Fibroblast of skin of abdomen (primary cell): ENCODE measurements around the gene TNFRSF6B.
"Not testable (repeated sequence)": the region's sequence is repeated elsewhere in the genome, so short reads cannot be mapped to it uniquely, and the experiment has no call there.

Source experiments
- DNase-seq: peaks from one replicate; pipeline ENCODE4 v3.0.0-alpha.2; 2013

Gene TNFRSF6B

DNA sequence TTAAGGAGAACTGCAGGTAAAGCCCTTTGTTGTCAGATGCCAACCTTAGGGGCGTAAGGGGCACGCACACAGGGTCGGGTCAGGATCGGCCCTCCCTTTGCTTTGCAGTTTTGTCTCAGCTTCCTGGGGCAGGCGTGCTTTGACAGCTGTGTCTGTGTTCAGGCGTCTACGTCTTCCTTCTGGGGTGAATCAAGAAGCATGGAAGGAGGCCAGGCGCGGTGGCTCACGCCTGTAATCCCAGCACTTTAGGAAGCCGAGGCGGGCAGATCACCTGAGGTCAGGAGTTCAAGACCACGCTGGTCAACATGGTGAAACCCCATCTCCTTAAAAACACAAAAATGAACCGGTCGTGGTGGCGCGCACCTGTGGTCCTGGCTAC is 12.7 kb downstream of the TNFRSF6B start:
- DNase-seq: no peak

DNA sequence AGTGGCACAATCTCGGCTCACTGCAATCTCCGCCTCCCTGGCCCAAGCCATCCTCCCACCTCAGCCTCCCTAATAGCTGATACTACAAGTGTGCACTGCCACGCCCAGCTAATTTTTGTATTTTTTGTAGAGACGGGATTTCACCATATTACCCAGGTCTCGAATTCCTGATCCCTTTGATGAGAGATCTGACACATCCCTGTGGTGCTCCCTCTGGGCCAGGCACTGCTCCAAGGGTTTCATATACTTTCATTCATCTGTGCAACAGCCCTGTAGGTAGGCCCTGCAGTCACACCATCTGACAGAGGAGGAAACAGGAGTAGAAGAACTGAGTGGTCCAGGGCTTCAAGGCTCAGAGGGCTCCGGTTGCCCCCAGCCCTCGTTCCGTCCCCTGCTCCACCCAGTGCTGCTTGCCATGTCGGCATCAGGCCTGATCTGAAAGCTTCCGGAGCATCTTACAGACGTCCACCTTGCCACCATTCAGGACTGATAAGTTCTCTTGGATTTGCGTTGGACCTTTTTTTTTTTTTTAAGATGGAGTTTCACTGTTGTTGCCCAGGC is 14.7 kb downstream of the TNFRSF6B start:
- no peak for DNase-seq

DNA sequence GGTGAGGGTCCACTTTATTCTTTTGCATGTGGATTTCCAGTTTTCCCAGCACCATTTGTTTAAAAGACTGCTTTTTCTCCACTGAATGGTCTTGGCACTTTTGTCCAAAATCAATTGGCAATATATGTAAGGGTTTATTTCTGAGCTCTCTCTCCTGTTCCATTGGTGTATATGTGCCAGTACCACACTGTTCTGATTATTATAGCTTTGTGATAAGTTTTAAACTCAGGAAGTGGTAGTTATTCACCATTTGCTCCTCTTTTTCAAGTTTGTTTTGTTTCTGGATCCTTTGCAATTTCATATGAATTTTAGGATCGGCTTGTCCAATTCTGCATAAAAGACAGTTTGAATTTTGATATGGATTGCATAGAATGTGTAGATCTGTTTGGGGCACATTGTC is 15.7 kb downstream of the TNFRSF6B start:
- DNase-seq: no peak

- DNase-seq: no peak
Measured at GRCh38 chr20:63714858-63715257, 18.4 kb downstream of the TNFRSF6B start.

GRCh38 chr20:63718996-63719395 is 22.5 kb downstream of the TNFRSF6B start:
- DNase-seq: no peak

DNA sequence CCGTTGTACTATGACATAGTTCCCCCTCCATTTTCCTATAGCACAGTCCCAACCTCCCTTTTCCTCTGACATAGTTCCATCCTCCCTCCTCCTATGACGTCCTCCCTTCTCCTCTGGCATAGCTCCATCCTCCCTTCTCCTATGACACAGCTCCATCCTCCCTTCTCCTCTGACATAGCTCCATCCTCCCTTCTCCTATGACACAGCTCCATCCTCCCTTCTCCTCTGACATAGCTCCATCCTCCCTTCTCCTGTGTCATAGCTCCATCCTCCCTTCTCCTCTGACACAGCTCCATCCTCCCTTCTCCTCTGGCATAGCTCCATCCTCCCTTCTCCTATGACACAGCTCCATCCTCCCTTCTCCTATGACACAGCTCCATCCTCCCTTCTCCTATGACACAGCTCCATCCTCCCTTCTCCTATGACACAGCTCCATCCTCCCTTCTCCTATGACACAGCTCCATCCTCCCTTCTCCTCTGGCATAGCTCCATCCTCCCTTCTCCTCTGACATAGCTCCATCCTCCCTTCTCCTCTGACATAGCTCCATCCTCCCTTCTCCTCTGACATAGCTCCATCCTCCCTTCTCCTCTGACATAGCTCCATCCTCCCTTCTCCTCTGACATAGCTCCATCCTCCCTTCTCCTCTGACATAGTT is 26.6 kb downstream of the TNFRSF6B start:
- not testable (repeated sequence) for DNase-seq

GRCh38 chr20:63730189-63730733 is 33.8 kb downstream of the TNFRSF6B start:
- DNase-seq: not testable (repeated sequence)

DNA sequence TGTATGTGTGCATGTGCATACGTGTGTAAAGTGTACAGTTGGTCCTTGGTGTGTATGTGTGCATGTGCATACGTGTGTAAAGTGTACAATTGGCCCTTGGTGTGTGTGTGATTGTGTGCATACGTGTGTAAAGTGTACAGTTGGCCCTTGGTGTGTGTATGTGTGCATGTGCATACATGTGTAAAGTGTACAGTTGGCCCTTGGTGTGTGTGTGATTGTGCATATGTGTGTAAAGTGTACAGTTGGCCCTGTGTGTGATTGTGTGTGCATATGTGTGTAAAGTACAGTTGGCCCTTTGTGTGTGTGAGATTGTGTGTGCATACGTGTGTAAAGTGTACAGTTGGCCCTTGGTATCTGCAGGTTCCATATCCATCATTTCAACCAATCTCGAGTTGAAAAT is 35.0 kb downstream of the TNFRSF6B start:
- DNase-seq: no peak

- no peak for DNase-seq
Measured at GRCh38 chr20:63732118-63733095, 36.0 kb downstream of the TNFRSF6B start.

DNA sequence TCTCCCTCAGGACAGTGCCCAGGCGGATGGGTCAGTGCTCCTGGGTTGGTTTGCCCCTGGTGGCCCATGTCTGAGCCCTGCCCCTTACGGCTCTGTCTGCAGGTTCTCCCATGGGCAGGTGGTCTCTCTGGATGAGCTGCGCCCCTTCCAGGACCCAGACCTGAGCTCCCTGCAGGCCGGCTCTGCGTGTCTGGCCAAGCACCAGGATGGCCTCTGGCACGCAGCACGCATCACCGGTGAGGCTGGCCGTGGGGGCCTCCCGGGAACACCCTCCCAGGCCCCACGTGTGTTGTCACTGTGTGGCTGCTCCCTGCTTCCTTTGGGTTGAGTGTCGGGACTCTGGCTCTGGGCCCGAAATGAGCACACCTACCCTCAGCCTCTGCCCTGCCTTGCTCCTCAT is 36.7 kb downstream of the TNFRSF6B start:
- no peak for DNase-seq

GRCh38 chr20:63733579-63734081 is 37.2 kb downstream of the TNFRSF6B start:
- no peak for DNase-seq

DNA sequence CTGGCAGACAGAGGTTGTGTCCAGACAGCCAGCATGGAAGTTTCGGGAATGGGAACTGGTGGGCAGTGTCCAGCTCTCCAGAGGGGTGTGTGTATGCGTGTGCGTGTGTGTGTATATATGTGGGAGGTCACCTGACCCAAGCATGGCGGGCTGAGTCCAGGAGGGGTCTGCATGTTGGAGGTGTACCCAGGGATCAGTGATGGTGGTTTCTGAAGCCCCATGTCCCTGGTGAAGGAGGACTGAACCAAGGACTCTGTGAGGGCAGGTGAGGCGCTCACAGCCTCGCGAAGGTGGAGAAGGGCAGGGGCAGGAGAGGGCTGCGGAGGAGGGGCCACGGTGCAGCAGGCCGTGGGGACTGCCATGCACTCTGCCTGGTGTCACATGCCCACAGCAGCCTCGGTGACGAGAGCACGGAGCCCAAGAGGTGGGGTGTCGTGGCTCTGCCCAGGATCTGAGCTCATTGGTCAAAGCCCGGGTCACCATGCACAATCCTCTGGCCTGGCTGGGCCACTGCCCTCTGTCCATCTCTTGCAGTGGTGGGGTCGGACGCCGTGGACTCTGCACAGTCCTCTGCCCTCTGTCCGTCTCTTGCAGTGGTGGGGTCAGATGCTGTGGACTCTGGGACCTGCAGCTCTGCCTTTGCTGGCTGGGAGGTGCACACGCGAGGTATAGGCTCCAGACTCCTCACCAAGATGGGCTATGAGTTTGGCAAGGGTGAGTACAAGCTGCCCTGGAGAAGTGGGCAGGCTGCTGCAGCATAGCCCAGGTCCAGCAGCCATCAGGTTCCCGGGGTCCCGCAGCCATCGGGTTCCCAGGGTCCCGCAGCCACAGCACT is 37.9 kb downstream of the TNFRSF6B start:
- DNase-seq: no peak

DNA sequence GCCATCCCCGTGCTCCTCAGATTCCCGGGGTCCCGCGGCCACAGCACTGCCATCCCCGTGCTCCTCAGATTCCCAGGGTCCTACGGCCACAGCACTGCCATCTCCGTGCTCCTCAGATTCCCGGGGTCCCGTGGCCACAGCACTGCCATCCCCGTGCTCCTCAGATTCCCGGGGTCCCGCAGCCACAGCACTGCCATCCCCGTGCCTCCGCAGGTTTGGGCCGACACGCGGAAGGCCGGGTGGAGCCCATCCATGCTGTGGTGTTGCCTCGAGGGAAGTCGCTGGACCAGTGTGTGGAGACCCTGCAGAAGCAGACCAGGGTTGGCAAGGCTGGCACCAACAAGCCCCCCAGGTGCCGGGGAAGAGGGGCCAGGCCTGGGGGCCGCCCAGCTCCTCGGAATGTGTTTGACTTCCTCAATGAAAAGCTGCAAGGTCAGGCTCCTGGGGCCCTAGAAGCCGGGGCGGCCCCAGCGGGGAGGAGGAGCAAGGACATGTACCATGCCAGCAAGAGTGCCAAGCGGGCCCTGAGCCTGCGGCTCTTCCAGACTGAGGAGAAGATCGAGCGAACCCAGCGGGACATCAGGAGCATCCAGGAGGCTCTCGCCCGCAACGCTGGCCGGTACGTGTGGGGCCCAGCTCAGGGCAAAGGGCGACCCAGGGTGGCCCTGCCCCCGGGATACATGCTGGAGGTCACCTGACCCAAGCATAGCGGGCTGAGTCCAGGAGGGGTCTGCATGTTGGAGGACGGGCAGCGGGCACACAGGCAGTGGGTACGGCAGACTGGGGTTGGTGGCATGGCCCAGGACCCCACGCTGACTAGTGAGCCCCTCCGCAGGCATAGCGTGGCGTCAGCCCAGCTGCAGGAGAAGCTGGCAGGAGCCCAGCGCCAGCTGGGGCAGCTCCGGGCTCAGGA is 38.8 kb downstream of the TNFRSF6B start:
- no peak for DNase-seq

DNA sequence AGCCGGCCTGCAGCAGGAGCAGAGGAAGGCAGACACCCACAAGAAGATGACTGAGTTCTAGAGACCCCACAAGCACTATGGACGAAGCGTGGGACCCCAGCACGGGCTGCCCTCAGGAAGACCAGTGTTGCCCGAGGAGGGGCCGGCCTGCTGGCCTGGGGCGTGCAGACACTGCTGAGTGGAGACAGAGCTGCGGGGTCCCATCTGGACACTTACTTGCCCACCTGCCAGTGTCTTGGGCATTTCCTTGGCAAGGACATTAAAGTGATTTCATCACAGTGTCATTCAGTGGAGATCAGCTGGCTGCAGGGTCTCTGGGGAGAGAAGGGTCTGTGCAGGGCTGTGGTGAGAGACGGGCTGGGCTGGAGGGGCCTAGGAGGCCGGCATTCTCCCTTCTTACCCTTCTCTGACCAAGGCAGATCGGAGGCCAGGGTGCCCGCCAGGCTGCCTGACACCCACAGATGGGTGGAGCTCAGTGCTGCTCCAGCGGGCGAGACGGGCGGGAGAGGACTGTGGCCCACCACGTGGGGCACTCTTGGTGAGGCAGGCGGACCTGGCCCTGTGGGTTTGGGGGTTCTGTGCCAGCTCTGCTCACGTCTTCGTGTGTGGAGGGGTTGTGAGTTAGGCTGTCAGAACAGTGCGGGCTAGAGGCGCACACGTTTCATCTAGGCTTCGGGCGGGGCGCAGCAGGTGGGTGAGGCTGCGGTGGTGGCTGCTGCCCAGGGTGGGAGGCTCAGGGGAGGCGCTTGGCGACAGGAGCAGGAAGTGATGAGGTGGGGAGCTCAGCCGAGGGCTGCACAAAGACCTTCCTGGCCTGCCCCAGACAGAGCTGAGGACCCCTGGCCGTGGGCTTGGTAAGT is 39.6 kb downstream of the TNFRSF6B start, which contains the start of gene LIME1:
TSS of gene LIME1 (plus strand) at position 806 of the 860 bp plus-strand sequence. CDS start 886 bp downstream, outside the sequence.
- DNase-seq: no peak

GRCh38 chr20:63736893-63737694 is 40.6 kb downstream of the TNFRSF6B start:
- no peak for DNase-seq

DNA sequence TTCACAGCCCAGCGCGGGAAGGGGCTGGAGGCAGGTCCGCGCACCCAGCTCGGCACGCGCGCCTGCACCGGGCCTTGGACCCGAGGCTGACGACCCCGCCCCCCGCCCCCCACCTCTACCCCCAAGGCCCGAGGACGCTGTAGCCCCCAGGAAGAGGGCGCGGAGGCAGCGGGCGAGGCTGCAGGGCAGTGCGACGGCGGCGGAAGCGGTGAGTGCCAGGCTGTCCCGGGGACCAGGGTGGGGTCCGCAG is 41.2 kb downstream of the TNFRSF6B start:
- no peak for DNase-seq

DNA sequence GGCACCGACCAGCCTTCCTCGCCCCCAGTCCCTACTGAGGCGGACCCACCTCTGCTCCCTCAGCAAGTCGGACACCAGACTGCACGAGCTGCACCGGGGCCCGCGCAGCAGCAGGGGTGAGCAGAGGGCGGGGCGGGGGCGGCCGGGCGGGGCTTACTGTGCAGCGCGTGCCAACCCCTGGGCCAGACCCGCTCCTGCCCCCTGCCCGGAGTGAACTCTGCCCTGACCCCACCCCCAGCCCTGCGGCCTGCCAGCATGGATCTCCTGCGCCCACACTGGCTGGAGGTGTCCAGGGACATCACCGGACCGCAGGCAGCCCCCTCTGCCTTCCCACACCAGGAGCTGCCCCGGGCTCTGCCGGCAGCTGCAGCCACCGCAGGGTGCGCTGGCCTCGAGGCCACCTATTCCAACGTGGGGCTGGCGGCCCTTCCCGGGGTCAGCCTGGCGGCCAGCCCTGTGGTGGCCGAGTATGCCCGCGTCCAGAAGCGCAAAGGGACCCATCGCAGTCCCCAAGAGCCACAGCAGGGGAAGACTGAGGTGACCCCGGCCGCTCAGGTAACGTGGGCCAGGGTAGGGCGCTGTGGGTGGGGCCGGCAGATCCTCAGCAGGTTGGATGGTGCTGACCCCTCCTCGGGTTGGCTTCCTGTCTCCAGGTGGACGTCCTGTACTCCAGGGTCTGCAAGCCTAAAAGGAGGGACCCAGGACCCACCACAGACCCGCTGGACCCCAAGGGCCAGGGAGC is 41.7 kb downstream of the TNFRSF6B start:
- DNase-seq: no peak

DNA sequence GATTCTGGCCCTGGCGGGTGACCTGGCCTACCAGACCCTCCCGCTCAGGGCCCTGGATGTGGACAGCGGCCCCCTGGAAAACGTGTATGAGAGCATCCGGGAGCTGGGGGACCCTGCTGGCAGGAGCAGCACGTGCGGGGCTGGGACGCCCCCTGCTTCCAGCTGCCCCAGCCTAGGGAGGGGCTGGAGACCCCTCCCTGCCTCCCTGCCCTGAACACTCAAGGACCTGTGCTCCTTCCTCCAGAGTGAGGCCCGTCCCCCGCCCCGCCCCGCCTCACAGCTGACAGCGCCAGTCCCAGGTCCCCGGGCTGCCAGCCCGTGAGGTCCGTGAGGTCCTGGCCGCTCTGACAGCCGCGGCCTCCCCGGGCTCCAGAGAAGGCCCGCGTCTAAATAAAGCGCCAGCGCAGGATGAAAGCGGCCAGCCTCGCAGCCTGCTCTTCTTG is 42.3 kb downstream of the TNFRSF6B start:
- DNase-seq: peak; percentile 14
